ENCODE data around the gene COQ7.

DNA sequence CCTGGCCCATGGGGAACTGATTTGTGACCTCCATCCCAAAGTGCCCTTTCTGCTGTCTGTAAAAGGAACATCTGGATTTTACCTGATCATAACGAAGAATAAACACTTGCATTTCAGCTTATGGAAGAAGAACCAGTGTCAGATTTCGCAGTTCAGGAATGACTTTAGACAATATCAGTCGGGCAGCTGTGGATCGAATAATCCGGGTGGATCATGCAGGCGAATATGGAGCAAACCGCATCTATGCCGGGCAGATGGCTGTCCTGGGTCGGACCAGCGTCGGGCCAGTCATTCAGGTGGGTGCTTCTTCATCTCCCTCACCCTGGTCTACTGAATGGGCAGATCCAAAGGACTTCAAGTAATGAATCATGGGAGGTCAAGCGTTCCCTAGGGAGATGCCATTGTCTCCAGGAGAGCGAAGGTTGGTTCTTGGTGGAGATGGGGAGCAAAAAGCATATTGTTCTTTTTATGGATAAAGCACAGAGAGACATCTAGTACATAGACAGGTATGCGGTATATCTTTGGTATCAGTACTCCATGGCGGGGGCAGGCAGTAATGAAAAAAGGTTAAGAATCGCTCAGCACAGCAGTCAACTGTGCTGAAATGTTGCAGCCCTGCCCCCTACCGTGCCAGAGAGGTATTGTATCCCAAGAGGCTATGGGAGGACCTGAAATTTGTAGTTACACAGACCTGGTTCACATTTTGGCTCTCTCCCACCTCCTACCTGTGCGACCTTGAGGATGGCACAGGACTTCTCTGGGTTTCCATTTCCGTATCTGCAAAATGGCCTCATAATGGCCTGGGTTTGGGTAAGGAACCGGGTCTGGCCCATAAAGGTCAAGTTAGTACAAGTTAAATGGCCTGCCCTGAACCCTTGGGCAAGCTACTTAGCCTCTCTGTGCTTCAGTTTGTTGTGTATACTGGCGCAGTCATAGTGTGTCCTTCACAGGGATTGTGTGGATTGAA, 4.7 kb downstream of the COQ7 start:
- TF ChIP-seq, protein P1, sequence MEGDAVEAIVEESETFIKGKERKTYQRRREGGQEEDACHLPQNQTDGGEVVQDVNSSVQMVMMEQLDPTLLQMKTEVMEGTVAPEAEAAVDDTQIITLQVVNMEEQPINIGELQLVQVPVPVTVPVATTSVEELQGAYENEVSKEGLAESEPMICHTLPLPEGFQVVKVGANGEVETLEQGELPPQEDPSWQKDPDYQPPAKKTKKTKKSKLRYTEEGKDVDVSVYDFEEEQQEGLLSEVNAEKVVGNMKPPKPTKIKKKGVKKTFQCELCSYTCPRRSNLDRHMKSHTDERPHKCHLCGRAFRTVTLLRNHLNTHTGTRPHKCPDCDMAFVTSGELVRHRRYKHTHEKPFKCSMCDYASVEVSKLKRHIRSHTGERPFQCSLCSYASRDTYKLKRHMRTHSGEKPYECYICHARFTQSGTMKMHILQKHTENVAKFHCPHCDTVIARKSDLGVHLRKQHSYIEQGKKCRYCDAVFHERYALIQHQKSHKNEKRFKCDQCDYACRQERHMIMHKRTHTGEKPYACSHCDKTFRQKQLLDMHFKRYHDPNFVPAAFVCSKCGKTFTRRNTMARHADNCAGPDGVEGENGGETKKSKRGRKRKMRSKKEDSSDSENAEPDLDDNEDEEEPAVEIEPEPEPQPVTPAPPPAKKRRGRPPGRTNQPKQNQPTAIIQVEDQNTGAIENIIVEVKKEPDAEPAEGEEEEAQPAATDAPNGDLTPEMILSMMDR (IDR thresholded peaks at IDR 0.05): peak; percentile 62 to 78 (median 72)
- no peak for TF ChIP-seq POLR2A (IDR thresholded peaks at IDR 0.05)
- TF ChIP-seq EP300 (IDR thresholded peaks at IDR 0.05; ENCODE audit: low read depth): no peak
- TF ChIP-seq POLR2AphosphoS5 (IDR thresholded peaks at IDR 0.05): no peak

Measured in transverse colon (tissue), 4 donors.